Smooth muscle cell (in vitro differentiated cells): ENCODE data around the gene DPP8. TPM values are rescaled to one million over a fixed set of nuclear protein-coding genes. Genes with fewer than 3 reads are reported as not detected.

Source experiments
- DNase-seq: peaks from one replicate; lab custom pipeline; 2025; ENCODE audit not compliant: unreplicated experiment; lab: John Stamatoyannopoulos, UW
- H2AFZ ChIP-seq: fragments of 200-600 bp; sonication (generic); 2 replicates; pipeline ENCODE4 v1.6.0; 2016; ENCODE audit warnings: antibody characterized with exemption, low read depth, mild to moderate bottlenecking
- H3F3A ChIP-seq: fragments of 200-600 bp; sonication (generic); 2 replicates; pipeline ENCODE4 v1.6.0; 2017; ENCODE audit warnings: antibody characterized with exemption, low read depth
- H3K27ac ChIP-seq: fragments of 200-600 bp; sonication (generic); 2 replicates; pipeline ENCODE4 v1.5.1; 2016; ENCODE audit warnings: low read depth, mild to moderate bottlenecking
- H3K27me3 ChIP-seq: fragments of 200-600 bp; sonication (generic); 2 replicates; pipeline ENCODE4 v1.6.1; 2016; ENCODE audit warnings: low read depth, mild to moderate bottlenecking
- H3K36me3 ChIP-seq: fragments of 200-600 bp; sonication (generic); 2 replicates; pipeline ENCODE4 v1.5.1; 2016; ENCODE audit warnings: low read depth
- H3K4me1 ChIP-seq: fragments of 200-600 bp; sonication (generic); 2 replicates; pipeline ENCODE4 v1.5.1; 2016; ENCODE audit warnings: low read depth
- H3K4me2 ChIP-seq: fragments of 200-600 bp; sonication (generic); 2 replicates; pipeline ENCODE4 v1.6.0; 2016; ENCODE audit warnings: mild to moderate bottlenecking
- H3K4me3 ChIP-seq: fragments of 200-600 bp; sonication (generic); 2 replicates; pipeline ENCODE4 v1.5.1; 2016; ENCODE audit warnings: mild to moderate bottlenecking
- H3K79me2 ChIP-seq: fragments of 200-600 bp; sonication (generic); 2 replicates; pipeline ENCODE4 v1.6.0; 2016; ENCODE audit warnings: low read depth, mild to moderate bottlenecking
- H3K9ac ChIP-seq: fragments of 200-600 bp; sonication (generic); 2 replicates; pipeline ENCODE4 v1.6.0; 2016; ENCODE audit warnings: low read depth
- H3K9me3 ChIP-seq: fragments of 200-600 bp; sonication (generic); replicated peaks from 2 replicates; pipeline ENCODE4 v1.5.1; 2016; ENCODE audit warnings: low read depth
- H4K20me1 ChIP-seq: fragments of 200-600 bp; sonication (generic); 2 replicates; pipeline ENCODE4 v1.6.0; 2016; ENCODE audit warnings: low read depth
- CTCF ChIP-seq: fragments of 200-600 bp; sonication (generic); IDR thresholded peaks from 2 replicates; pipeline ENCODE4 v1.5.1; 2017; ENCODE audit warnings: borderline replicate concordance, mild to moderate bottlenecking, antibody characterized with exemption; ENCODE audit not compliant: insufficient read depth, poor library complexity, severe bottlenecking
- WGBS: methylation state at CpG from one replicate; pipeline ENCODE4 v1.1.7; 2016; ENCODE audit warnings: low lambda C conversion rate; 5-methylcytosine and 5-hydroxymethylcytosine counted together
- polyA plus RNA-seq: library from polyadenylated mRNA; unstranded; fragments of >200 nt; fragmentation: Nextera tagmentation; extraction: Ambion mirVana; gene quantifications from 2 replicates; pipeline ENCODE4 v1.2.1, GENCODE V29; 2016
- total RNA-seq: library from RNA; depleted of rRNA; stranded (reverse); fragments of >200 nt; gene quantifications from 2 replicates; pipeline ENCODE4 v1.2.3, GENCODE V29; 2014

The DPP8 gene
- total and polyA plus RNA-seq, 2 experiments from 2014 or later: 30.2 to 30.8 TPM

GRCh38 chr15:65396965-65397317, 120.5 kb downstream of the DPP8 start:
- H3K27me3 ChIP-seq: peaks cover 20% of the 10 kb centered on the region
- H3F3A ChIP-seq: no peaks in the 10 kb centered on the region
- H3K9ac ChIP-seq: no peak overlapping the region
- peaks cover 5% of the 10 kb centered on the region for H4K20me1 ChIP-seq
- no peak for DNase-seq
- H3K27ac ChIP-seq: no peak overlapping the region
- H3K36me3 ChIP-seq: no peaks in the 10 kb centered on the region
- H3K4me1 ChIP-seq: peaks cover 8% of the 10 kb centered on the region
- H2AFZ ChIP-seq: no peak overlapping the region
- H3K9me3 ChIP-seq: no peaks in the 10 kb centered on the region
- H3K4me2 ChIP-seq: no peak overlapping the region
- no peak overlapping the region for H3K4me3 ChIP-seq
- 58% methylated on average over 6 of the region's 10 CpGs for WGBS
- H3K79me2 ChIP-seq: no peaks in the 10 kb centered on the region
- no peak for TF ChIP-seq CTCF

- no peak overlapping the region for H3K4me3 ChIP-seq
Observed at GRCh38 chr15:65396283-65396964, 121.1 kb downstream of the DPP8 start.

GRCh38 chr15:65395567-65396202, 121.8 kb downstream of the DPP8 start:
- H3K27ac ChIP-seq: no peak overlapping the region
- no peaks in the 10 kb centered on the region for H4K20me1 ChIP-seq
- H3K27me3 ChIP-seq: peaks cover 20% of the 10 kb centered on the region
- no peak overlapping the region for H3K4me3 ChIP-seq
- no peak for TF ChIP-seq CTCF
- H3K36me3 ChIP-seq: no peaks in the 10 kb centered on the region
- no peaks in the 10 kb centered on the region for H3K79me2 ChIP-seq
- 44% methylated on average over 54 of the region's 72 CpGs for WGBS
- no peaks in the 10 kb centered on the region for H3K9me3 ChIP-seq
- peaks cover 4% of the 10 kb centered on the region for H3F3A ChIP-seq
- no peak for DNase-seq
- H3K4me2 ChIP-seq: no peak overlapping the region
- no peaks in the 10 kb centered on the region for H3K4me1 ChIP-seq
- H2AFZ ChIP-seq: no peak overlapping the region
- H3K9ac ChIP-seq: no peak overlapping the region

More at GRCh38 chr15:65396283-65396964, 121.1 kb downstream of the DPP8 start:
- WGBS: 45% methylated on average over 30 of the region's 34 CpGs
- Histone ChIP-seq H3K9me3 (no peaks in the 10 kb centered on the region), H3K4me2 (no peak overlapping the region), H3K27me3 (peaks cover 20% of the 10 kb centered on the region), H3K36me3 (no peaks in the 10 kb centered on the region), H4K20me1 (peaks cover 5% of the 10 kb centered on the region), H2AFZ (no peak overlapping the region), H3K27ac (no peak overlapping the region), H3F3A (no peaks in the 10 kb centered on the region), H3K9ac (no peak overlapping the region), H3K4me1 (peaks cover 4% of the 10 kb centered on the region), H3K79me2 (no peaks in the 10 kb centered on the region)
- no peak for TF ChIP-seq CTCF
- DNase-seq: no peak

- no peak for DNase-seq
Observed at GRCh38 chr15:65394936-65395335, 122.6 kb downstream of the DPP8 start.

More at GRCh38 chr15:65394936-65395335, 122.6 kb downstream of the DPP8 start:
- H3K79me2 ChIP-seq: no peaks in the 10 kb centered on the region
- H3F3A ChIP-seq: peaks cover 11% of the 10 kb centered on the region
- TF ChIP-seq CTCF: no peak
- no peaks in the 10 kb centered on the region for H4K20me1 ChIP-seq
- no peaks in the 10 kb centered on the region for H3K36me3 ChIP-seq
- no peaks in the 10 kb centered on the region for H3K4me1 ChIP-seq
- H3K4me2 ChIP-seq: no peak overlapping the region
- peaks cover 20% of the 10 kb centered on the region for H3K27me3 ChIP-seq
- H3K9me3 ChIP-seq: no peaks in the 10 kb centered on the region
- no peak overlapping the region for H3K9ac ChIP-seq
- no peak overlapping the region for H3K27ac ChIP-seq
- no peak overlapping the region for H3K4me3 ChIP-seq
- no peak overlapping the region for H2AFZ ChIP-seq
- WGBS: 93% methylated on average over 9 of the region's 9 CpGs
